WI38 (cell line): ENCODE measurements around the gene NT5DC1.

Experiments used
- H3K4me3 ChIP-seq: 2 replicates; pipeline ENCODE4 v1.5.1; 2011; ENCODE audit warnings: low read depth, mild to moderate bottlenecking, control low read depth, low read length
- CTCF ChIP-seq: IDR thresholded peaks from 2 replicates; pipeline ENCODE4 v1.5.1; 2012; ENCODE audit warnings: low read depth, mild to moderate bottlenecking, control low read depth, low read length

The NT5DC1 gene

DNA sequence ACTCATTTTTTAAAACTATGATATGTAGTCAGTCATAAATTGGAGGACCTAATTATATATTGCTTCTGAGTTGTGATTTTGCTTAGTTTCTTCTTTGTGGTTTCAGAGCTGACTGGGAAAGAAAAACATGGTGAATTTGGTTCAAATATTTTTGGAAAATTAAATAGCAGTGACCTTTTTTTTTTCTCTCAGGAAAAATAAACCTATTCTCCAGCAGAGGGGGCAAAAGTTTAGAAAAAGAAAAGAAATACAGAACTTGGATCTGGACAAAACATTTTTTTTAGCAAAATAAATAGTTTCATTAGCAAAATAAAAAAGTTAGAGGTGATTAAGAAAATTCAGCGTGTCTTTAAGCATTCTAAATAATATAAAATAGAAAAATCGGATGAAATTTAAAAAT is 15.1 kb downstream of the NT5DC1 start:
- no peak overlapping the region for H3K4me3 ChIP-seq
- peak; percentile 7; the same call in 1 of the 2 replicates for TF ChIP-seq CTCF

- no peak for TF ChIP-seq CTCF
- no peak overlapping the region for H3K4me3 ChIP-seq
These were observed 18.0 kb downstream of the NT5DC1 start for GRCh38 chr6:116118608-116119007.

- TF ChIP-seq CTCF = no peak
- no peak overlapping the region for H3K4me3 ChIP-seq
These were observed 19.8 kb downstream of the NT5DC1 start for GRCh38 chr6:116120430-116120829.

GRCh38 chr6:116126032-116126431 is 25.4 kb downstream of the NT5DC1 start, which contains the start of gene COL10A1:
COL10A1 (minus strand) TSS chr6:116126132; CDS start chr6:116125492, 640 bp downstream.
- H3K4me3 ChIP-seq = no peak within 1 kb of the TSS
- no peak for TF ChIP-seq CTCF

GRCh38 chr6:116127771-116128493 is 27.3 kb downstream of the NT5DC1 start:
- TF ChIP-seq CTCF = no peak
- no peak overlapping the region for H3K4me3 ChIP-seq

- TF ChIP-seq CTCF = no peak
- H3K4me3 ChIP-seq = no peak overlapping the region
These were observed 32.8 kb downstream of the NT5DC1 start for GRCh38 chr6:116133453-116133852.

DNA sequence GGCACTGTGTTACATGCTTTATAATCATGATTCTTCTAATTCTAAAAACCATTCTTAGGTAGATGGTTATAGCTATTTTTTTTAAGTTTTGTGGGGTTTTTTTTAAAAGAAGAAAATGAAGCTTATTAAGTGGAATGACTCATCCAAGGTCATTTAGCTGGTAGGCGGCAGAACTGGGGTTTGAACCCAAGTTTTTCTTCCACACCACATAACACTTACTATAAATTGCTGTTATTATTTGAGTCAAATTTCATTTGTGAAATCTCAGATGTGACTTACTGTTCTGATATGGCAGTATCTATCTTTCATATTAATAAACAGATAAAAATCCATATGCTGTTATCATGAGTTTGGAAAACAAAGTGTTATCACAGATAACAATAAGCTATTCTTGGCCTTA is 35.7 kb downstream of the NT5DC1 start:
- TF ChIP-seq CTCF = no peak
- H3K4me3 ChIP-seq = no peak overlapping the region
